ELR (cell line): ENCODE measurements around the gene DNHD1.

ENCODE experiments used
- DNase-seq: peaks from one replicate; pipeline ENCODE4 v3.0.0-alpha.2; 2015; ENCODE audit warnings: low read depth

The DNHD1 gene

GRCh38 chr11:6588018-6588417 lies 90.9 kb downstream of the DNHD1 start:
- DNase-seq: no peak

GRCh38 chr11:6594142-6594768 lies 97.2 kb downstream of the DNHD1 start:
- DNase-seq: no peak

GRCh38 chr11:6596239-6596877 lies 99.3 kb downstream of the DNHD1 start:
- no peak for DNase-seq

GRCh38 chr11:6598555-6598954 lies 101.5 kb downstream of the DNHD1 start:
- no peak for DNase-seq

GRCh38 chr11:6599449-6599848 lies 102.4 kb downstream of the DNHD1 start:
- DNase-seq: no peak

- DNase-seq: no peak
These were observed 102.9 kb downstream of the DNHD1 start for GRCh38 chr11:6599881-6600390.

- no peak for DNase-seq
These were observed 104.0 kb downstream of the DNHD1 start for GRCh38 chr11:6601041-6601461.

- DNase-seq: no peak
These were observed 105.2 kb downstream of the DNHD1 start for GRCh38 chr11:6602096-6602940.

- peak; percentile 93 for DNase-seq
These were observed 106.4 kb downstream of the DNHD1 start, which contains the start of the genes ILK and RRP8 for GRCh38 chr11:6603287-6604080. TSS of gene ILK (plus strand) at chr11:6603774. CDS start at chr11:6604272, 498 bp downstream. TSS of gene RRP8 (minus strand) at chr11:6603616. CDS start at chr11:6603502, 114 bp downstream.

GRCh38 chr11:6604081-6604626 lies 107.1 kb downstream of the DNHD1 start:
- DNase-seq: peak; percentile 70

- DNase-seq: no peak
These were observed 107.7 kb downstream of the DNHD1 start for GRCh38 chr11:6604790-6605189.

- DNase-seq: peak; percentile 97
These were observed 109.5 kb downstream of the DNHD1 start for GRCh38 chr11:6606471-6607189.

GRCh38 chr11:6607190-6607795 lies 110.2 kb downstream of the DNHD1 start:
- no peak for DNase-seq

GRCh38 chr11:6608011-6608410 lies 110.9 kb downstream of the DNHD1 start:
- no peak for DNase-seq

- no peak for DNase-seq
These were observed 111.8 kb downstream of the DNHD1 start for GRCh38 chr11:6608726-6609501.

GRCh38 chr11:6609502-6610015 lies 112.5 kb downstream of the DNHD1 start:
- DNase-seq: no peak

- no peak for DNase-seq
These were observed 113.5 kb downstream of the DNHD1 start for GRCh38 chr11:6610591-6610990.

- DNase-seq: peak; percentile 36
These were observed 114.2 kb downstream of the DNHD1 start for GRCh38 chr11:6611092-6611962.

GRCh38 chr11:6611963-6612212 lies 114.8 kb downstream of the DNHD1 start:
- no peak for DNase-seq
